HepG2 (cell line): ENCODE results near the gene USP5. TPM values are rescaled to one million over a fixed set of nuclear protein-coding genes. Genes with fewer than 3 reads are reported as not detected.

ENCODE experiments used
- ARNT2 ChIP-seq: sonication (generic); formaldehyde crosslinking; IDR thresholded peaks from 2 replicates; pipeline ENCODE4 v1.8.0; 2022; ENCODE audit warnings: mild to moderate bottlenecking, low read depth, missing genetic modification reagents, moderate library complexity
- ATF7 ChIP-seq, 2 experiments: fragments of 450-650 bp in 1 of 2; sonication (generic) in 1 of 2; formaldehyde crosslinking in 1 of 2; IDR thresholded peaks; 2 replicates each; pipeline versions ENCODE4 v1.4.0 to v1.6.1; 2016 to 2020; ENCODE audit warnings: antibody characterized with exemption in 1 of 2, mild to moderate bottlenecking in 1 of 2, missing genetic modification reagents in 1 of 2
- BHLHE40 ChIP-seq: IDR thresholded peaks from 2 replicates; pipeline ENCODE4 v1.6.1; 2011; ENCODE audit warnings: low read length, improper control_type of control experiment
- CENPT ChIP-seq: sonication (generic); formaldehyde crosslinking; IDR thresholded peaks from 2 replicates; pipeline ENCODE4 v1.8.0; 2022; ENCODE audit warnings: low read depth, mild to moderate bottlenecking, moderate library complexity, missing genetic modification reagents
- DR1 ChIP-seq: sonication (generic); formaldehyde crosslinking; IDR thresholded peaks from 2 replicates; pipeline ENCODE4 v1.8.0; 2021; ENCODE audit warnings: mild to moderate bottlenecking, missing genetic modification reagents, inconsistent platforms
- HNF4G ChIP-seq, 2 experiments: sonication (generic) in 1 of 2; formaldehyde crosslinking in 1 of 2; IDR thresholded peaks; 2 replicates each; pipeline versions ENCODE4 v1.4.0 to v1.6.1; 2011 to 2020; ENCODE audit warnings: borderline replicate concordance in 2 of 2, low read depth in 2 of 2, mild to moderate bottlenecking in 2 of 2, low read length in 1 of 2, missing genetic modification reagents in 1 of 2, moderate library complexity in 1 of 2
- HOXA7 ChIP-seq: sonication (generic); formaldehyde crosslinking; IDR thresholded peaks from 2 replicates; pipeline ENCODE4 v1.8.1; 2022; ENCODE audit warnings: mild to moderate bottlenecking, missing genetic modification reagents, moderate library complexity
- NAIF1 ChIP-seq: sonication (generic); formaldehyde crosslinking; IDR thresholded peaks from 2 replicates; pipeline ENCODE4 v1.5.0; 2020; ENCODE audit warnings: mild to moderate bottlenecking, missing genetic modification reagents, borderline replicate concordance
- PAWR ChIP-seq: sonication (generic); formaldehyde crosslinking; IDR thresholded peaks from 2 replicates; pipeline ENCODE4 v1.4.0; 2020; ENCODE audit warnings: missing genetic modification reagents, mild to moderate bottlenecking, borderline replicate concordance
- RBFOX2 ChIP-seq: fragments of 200-400 bp; formaldehyde crosslinking; IDR thresholded peaks from 2 replicates; pipeline ENCODE4 v1.6.1; 2017; ENCODE audit warnings: low read depth, mild to moderate bottlenecking, low read length
- RCOR2 ChIP-seq: IDR thresholded peaks from 2 replicates; pipeline ENCODE4 v1.6.1; 2016; ENCODE audit warnings: missing biosample characterization, missing genetic modification reagents
- YEATS2 ChIP-seq: sonication (generic); formaldehyde crosslinking; IDR thresholded peaks from 2 replicates; pipeline ENCODE4 v1.4.0; 2020; ENCODE audit warnings: missing genetic modification reagents, borderline replicate concordance
- ZNF292 ChIP-seq: sonication (generic); formaldehyde crosslinking; IDR thresholded peaks from 2 replicates; pipeline ENCODE4 v1.8.1; 2022; ENCODE audit warnings: mild to moderate bottlenecking, low read depth, missing genetic modification reagents, borderline replicate concordance
- ZNF703 ChIP-seq: sonication (generic); formaldehyde crosslinking; IDR thresholded peaks from 2 replicates; pipeline ENCODE4 v1.5.1; 2020; ENCODE audit warnings: missing genetic modification reagents, mild to moderate bottlenecking, moderate library complexity, borderline replicate concordance
- ZNF746 ChIP-seq: sonication (generic); formaldehyde crosslinking; IDR thresholded peaks from 2 replicates; pipeline ENCODE4 v1.8.0; 2022; ENCODE audit warnings: mild to moderate bottlenecking, missing genetic modification reagents
- ZNF777 ChIP-seq: sonication (generic); formaldehyde crosslinking; IDR thresholded peaks from 2 replicates; pipeline ENCODE4 v1.4.0; 2020; ENCODE audit warnings: missing genetic modification reagents
- ZNF816 ChIP-seq: sonication (generic); formaldehyde crosslinking; IDR thresholded peaks from 2 replicates; pipeline ENCODE4 v1.8.0; 2022; ENCODE audit warnings: missing genetic modification reagents, mild to moderate bottlenecking, borderline replicate concordance
- ZZZ3 ChIP-seq: sonication (generic); formaldehyde crosslinking; IDR thresholded peaks from 2 replicates; pipeline ENCODE4 v1.4.0; 2020; ENCODE audit warnings: missing genetic modification reagents, mild to moderate bottlenecking, borderline replicate concordance
- polyA plus RNA-seq, 8 experiments: library from polyadenylated mRNA; depleted of rRNA in 3 of 8; stranded (reverse) in 7 of 8; unstranded in 1 of 8; fragments of >200 nt; fragmentation: Illumina TruSeq in 4 of 8; extraction: Trizol in 4 of 8; gene quantifications; 2 replicates each; pipeline versions ENCODE4 v1.2.1 to v1.2.3, GENCODE V29; 2011 to 2016; ENCODE audit warnings: low read depth in 4 of 8, missing spikeins in 1 of 8, mixed read lengths in 1 of 8; ENCODE audit not compliant: insufficient read depth in 1 of 8
- total RNA-seq, 5 experiments: library from RNA; depleted of rRNA; stranded (reverse); fragments of >200 nt; fragmentation: Illumina TruSeq; extraction: Trizol; gene quantifications; 2 replicates each; pipeline ENCODE4 v1.2.3, GENCODE V29; 2016; ENCODE audit warnings: low read depth in 1 of 5
- TF ChIP-seq, protein P1 (sequence below): sonication (generic); formaldehyde crosslinking; IDR thresholded peaks from 2 replicates; pipeline ENCODE4 v1.8.0; 2023; ENCODE audit warnings: mild to moderate bottlenecking, missing genetic modification reagents
- TF ChIP-seq, protein P2 (sequence below): sonication (generic); formaldehyde crosslinking; IDR thresholded peaks from 2 replicates; pipeline ENCODE4 v1.5.0; 2020; ENCODE audit warnings: mild to moderate bottlenecking, missing genetic modification reagents, borderline replicate concordance
- TF ChIP-seq, protein P3 (sequence below): IDR thresholded peaks from 2 replicates; pipeline ENCODE4 v1.6.1; 2018; ENCODE audit warnings: missing genetic modification reagents, mild to moderate bottlenecking, missing compliant biosample characterization

USP5 gene
- total and polyA plus RNA-seq, 2 of the 13 experiments (the other 11 are each of a cell fraction or from before 2014, with no cell fraction given), result 39.6 to 56.0 TPM

DNA sequence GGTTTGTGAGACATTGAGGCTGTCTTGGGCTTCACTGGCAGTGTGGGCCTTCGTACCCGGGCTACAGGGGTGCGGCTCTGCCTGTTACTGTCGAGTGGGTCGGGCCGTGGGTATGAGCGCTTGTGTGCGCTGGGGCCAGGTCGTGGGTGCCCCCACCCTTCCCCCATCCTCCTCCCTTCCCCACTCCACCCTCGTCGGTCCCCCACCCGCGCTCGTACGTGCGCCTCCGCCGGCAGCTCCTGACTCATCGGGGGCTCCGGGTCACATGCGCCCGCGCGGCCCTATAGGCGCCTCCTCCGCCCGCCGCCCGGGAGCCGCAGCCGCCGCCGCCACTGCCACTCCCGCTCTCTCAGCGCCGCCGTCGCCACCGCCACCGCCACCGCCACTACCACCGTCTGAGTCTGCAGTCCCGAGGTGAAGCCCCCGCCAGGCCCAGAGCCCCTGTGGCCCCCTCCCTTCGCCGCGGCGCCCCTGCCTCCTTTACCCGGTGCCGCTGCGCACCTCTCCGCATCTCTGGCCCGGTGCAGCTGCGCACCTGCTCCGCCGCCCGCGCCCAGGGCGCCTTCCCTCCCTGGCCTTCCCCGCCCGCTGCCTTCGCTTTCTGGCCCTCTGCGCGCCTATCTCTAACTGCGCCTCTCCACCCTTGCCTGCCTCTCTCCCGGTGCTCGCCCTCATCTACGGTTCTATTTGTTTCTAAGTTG is 62.4 kb downstream of the USP5 start, which contains the start of gene ENO2 (continued):
- peak; percentile 41; the same call in 1 of the 2 replicates for TF ChIP-seq NAIF1 (CRISPR knock-in tag)
- TF ChIP-seq ZNF292 (CRISPR knock-in tag), result no peak
- no peak for TF ChIP-seq HNF4G (IDR thresholded peaks at IDR 0.05; ENCODE audit: borderline replicate concordance, low read depth, low read length)
- TF ChIP-seq HNF4G (CRISPR knock-in tag; IDR thresholded peaks at IDR 0.05; ENCODE audit: borderline replicate concordance, low read depth), result 0 out of 2 replicates have a peak, but pooled peaks have one; percentile 18
- 0 out of 2 replicates have a peak, but pooled peaks have one; percentile 8 for TF ChIP-seq YEATS2 (CRISPR knock-in tag)
- TF ChIP-seq ZZZ3 (CRISPR knock-in tag), result no peak
- TF ChIP-seq ARNT2, result no peak
- TF ChIP-seq ZNF777 (CRISPR knock-in tag), result peak; percentile 81
- TF ChIP-seq, protein P1, sequence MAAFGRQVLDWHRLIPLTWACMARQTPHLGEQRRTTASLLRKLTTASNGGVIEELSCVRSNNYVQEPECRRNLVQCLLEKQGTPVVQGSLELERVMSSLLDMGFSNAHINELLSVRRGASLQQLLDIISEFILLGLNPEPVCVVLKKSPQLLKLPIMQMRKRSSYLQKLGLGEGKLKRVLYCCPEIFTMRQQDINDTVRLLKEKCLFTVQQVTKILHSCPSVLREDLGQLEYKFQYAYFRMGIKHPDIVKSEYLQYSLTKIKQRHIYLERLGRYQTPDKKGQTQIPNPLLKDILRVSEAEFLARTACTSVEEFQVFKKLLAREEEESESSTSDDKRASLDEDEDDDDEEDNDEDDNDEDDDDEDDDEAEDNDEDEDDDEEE (CRISPR knock-in tag), result no peak; the same call in 1 of the 2 replicates
- no peak for TF ChIP-seq BHLHE40
- peak; percentile 77 for TF ChIP-seq RBFOX2
- TF ChIP-seq, protein P2, sequence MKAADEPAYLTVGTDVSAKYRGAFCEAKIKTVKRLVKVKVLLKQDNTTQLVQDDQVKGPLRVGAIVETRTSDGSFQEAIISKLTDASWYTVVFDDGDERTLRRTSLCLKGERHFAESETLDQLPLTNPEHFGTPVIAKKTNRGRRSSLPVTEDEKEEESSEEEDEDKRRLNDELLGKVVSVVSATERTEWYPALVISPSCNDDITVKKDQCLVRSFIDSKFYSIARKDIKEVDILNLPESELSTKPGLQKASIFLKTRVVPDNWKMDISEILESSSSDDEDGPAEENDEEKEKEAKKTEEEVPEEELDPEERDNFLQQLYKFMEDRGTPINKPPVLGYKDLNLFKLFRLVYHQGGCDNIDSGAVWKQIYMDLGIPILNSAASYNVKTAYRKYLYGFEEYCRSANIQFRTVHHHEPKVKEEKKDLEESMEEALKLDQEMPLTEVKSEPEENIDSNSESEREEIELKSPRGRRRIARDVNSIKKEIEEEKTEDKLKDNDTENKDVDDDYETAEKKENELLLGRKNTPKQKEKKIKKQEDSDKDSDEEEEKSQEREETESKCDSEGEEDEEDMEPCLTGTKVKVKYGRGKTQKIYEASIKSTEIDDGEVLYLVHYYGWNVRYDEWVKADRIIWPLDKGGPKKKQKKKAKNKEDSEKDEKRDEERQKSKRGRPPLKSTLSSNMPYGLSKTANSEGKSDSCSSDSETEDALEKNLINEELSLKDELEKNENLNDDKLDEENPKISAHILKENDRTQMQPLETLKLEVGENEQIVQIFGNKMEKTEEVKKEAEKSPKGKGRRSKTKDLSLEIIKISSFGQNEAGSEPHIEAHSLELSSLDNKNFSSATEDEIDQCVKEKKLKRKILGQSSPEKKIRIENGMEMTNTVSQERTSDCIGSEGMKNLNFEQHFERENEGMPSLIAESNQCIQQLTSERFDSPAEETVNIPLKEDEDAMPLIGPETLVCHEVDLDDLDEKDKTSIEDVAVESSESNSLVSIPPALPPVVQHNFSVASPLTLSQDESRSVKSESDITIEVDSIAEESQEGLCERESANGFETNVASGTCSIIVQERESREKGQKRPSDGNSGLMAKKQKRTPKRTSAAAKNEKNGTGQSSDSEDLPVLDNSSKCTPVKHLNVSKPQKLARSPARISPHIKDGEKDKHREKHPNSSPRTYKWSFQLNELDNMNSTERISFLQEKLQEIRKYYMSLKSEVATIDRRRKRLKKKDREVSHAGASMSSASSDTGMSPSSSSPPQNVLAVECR (CRISPR knock-in tag), result peak; percentile 48; the same call in 1 of the 2 replicates
- TF ChIP-seq HOXA7 (CRISPR knock-in tag), result no peak
- TF ChIP-seq ZNF816, result 0 out of 2 replicates have a peak, but pooled peaks have one; percentile 63
- no peak for TF ChIP-seq ATF7 (IDR thresholded peaks at IDR 0.05)
- TF ChIP-seq ATF7 (CRISPR knock-in tag; IDR thresholded peaks at IDR 0.05), result no peak
- TF ChIP-seq, protein P3, sequence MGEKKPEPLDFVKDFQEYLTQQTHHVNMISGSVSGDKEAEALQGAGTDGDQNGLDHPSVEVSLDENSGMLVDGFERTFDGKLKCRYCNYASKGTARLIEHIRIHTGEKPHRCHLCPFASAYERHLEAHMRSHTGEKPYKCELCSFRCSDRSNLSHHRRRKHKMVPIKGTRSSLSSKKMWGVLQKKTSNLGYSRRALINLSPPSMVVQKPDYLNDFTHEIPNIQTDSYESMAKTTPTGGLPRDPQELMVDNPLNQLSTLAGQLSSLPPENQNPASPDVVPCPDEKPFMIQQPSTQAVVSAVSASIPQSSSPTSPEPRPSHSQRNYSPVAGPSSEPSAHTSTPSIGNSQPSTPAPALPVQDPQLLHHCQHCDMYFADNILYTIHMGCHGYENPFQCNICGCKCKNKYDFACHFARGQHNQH, result 0 out of 2 replicates have a peak, but pooled peaks have one; percentile 5
- TF ChIP-seq CENPT (CRISPR knock-in tag), result 0 out of 2 replicates have a peak, but pooled peaks have one; percentile 26
- no peak for TF ChIP-seq DR1 (CRISPR knock-in tag)
- TF ChIP-seq ZNF703 (CRISPR knock-in tag), result 0 out of 2 replicates have a peak, but pooled peaks have one; percentile 45
- TF ChIP-seq RCOR2 (CRISPR knock-in tag), result no peak
- 0 out of 2 replicates have a peak, but pooled peaks have one; percentile 37 for TF ChIP-seq ZNF746 (CRISPR knock-in tag)
- no peak for TF ChIP-seq PAWR
